ENCODE measurements around the gene RAB31. TPM values are rescaled to one million over a fixed set of nuclear protein-coding genes. Genes with fewer than 3 reads are reported as not detected.
A peak's percentile ranks its signal among the peaks of the same experiment; 100 is the strongest.

RAB31 gene
- total and polyA plus RNA-seq, 11 donors, result 3.2 to 67.7 (median 12.8) TPM

- DNase-seq, result no peak
- intact Hi-C loops (cut with DNase I), result loop anchor here in 1 of 10 donors (5.0 kb wide), 1 partner anchor 36 kb away; the partner anchor contains the start of gene VAPA
Observed at GRCh38 chr18:9876212-9876866, 168.2 kb downstream of the RAB31 start.

GRCh38 chr18:9876867-9877654 is 169.0 kb downstream of the RAB31 start:
- peak overlapping the region in 11 of 12 donors; percentile 2 to 77 (median 45) for H3K27ac ChIP-seq
- no peaks in the 10 kb centered on the region for H3K9me3 ChIP-seq
- 23 to 37% (median 31%) methylated on average over 9 of the region's 9 CpGs for WGBS, 4 donors
- no peaks in the 10 kb centered on the region for H3K27me3 ChIP-seq
- ATAC-seq (peak in 3 of 4 donors; percentile 73 to 90 (median 87)), DNase-seq (peak in 1 of 5 donors; percentile 33)
- peaks cover 0 to 13% (median 2%) of the 10 kb centered on the region in 12 donors for H3K4me1 ChIP-seq
- TF ChIP-seq, protein P1, sequence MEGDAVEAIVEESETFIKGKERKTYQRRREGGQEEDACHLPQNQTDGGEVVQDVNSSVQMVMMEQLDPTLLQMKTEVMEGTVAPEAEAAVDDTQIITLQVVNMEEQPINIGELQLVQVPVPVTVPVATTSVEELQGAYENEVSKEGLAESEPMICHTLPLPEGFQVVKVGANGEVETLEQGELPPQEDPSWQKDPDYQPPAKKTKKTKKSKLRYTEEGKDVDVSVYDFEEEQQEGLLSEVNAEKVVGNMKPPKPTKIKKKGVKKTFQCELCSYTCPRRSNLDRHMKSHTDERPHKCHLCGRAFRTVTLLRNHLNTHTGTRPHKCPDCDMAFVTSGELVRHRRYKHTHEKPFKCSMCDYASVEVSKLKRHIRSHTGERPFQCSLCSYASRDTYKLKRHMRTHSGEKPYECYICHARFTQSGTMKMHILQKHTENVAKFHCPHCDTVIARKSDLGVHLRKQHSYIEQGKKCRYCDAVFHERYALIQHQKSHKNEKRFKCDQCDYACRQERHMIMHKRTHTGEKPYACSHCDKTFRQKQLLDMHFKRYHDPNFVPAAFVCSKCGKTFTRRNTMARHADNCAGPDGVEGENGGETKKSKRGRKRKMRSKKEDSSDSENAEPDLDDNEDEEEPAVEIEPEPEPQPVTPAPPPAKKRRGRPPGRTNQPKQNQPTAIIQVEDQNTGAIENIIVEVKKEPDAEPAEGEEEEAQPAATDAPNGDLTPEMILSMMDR (IDR thresholded peaks at IDR 0.05), result no peak
- no peak for TF ChIP-seq POLR2A (IDR thresholded peaks at IDR 0.05)
- no peaks in the 10 kb centered on the region for H3K36me3 ChIP-seq
- intact Hi-C loops (cut with DNase I), result loop anchor here in 1 of 10 donors (5.0 kb wide), 1 partner anchor 35 kb away; the partner anchor contains the start of gene VAPA
- peak overlapping the region in 8 of 12 donors; percentile 1 to 43 (median 32) for H3K4me3 ChIP-seq

More at GRCh38 chr18:9876212-9876866, 168.2 kb downstream of the RAB31 start:
- 88 to 94% (median 92%) methylated on average over 2 of the region's 2 CpGs for WGBS, 4 donors
- Histone ChIP-seq H3K4me3 (peak overlapping the region in 3 of 12 donors; percentile 32 to 43 (median 42)), H3K27me3 (no peaks in the 10 kb centered on the region), H3K27ac (peak overlapping the region in 9 of 12 donors; percentile 3 to 77 (median 45)), H3K9me3 (no peaks in the 10 kb centered on the region), H3K4me1 (peaks cover 0 to 13% (median 2%) of the 10 kb centered on the region in 12 donors), H3K36me3 (no peaks in the 10 kb centered on the region)
- TF ChIP-seq, protein P1 (IDR thresholded peaks at IDR 0.05), result no peak
- TF ChIP-seq POLR2A (IDR thresholded peaks at IDR 0.05), result no peak
- ATAC-seq, result no peak

DNA sequence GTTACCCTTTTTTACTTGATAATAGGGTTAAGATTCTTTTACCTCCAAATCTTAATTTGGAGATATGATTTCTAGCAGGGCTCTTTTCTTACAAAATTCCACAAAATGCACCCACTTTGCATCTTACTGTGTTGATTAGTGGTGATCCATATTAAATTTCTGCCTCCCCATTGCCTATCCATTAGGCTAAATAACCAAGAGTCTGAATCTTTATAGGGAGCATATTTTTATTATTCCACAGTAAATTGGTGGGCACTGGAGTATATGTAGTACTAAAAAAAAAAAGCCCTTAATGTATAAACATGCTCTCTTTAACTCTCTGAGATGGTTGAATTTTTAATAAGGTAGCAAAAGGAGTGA is 169.5 kb downstream of the RAB31 start:
- H3K27ac ChIP-seq, result peak overlapping the region in 11 of 12 donors; percentile 2 to 77 (median 45)
- H3K4me3 ChIP-seq, result peak overlapping the region in 5 of 12 donors; percentile 16 to 43 (median 37)
- intact Hi-C loops (cut with DNase I), result loop anchor here in 1 of 10 donors (5.0 kb wide), 1 partner anchor 35 kb away; the partner anchor contains the start of gene VAPA

More for the DNA sequence above, 169.5 kb downstream of the RAB31 start:
- DNase-seq, result no peak
- ATAC-seq, result no peak
- peaks cover 0 to 13% (median 2%) of the 10 kb centered on the region in 12 donors for H3K4me1 ChIP-seq
- no peaks in the 10 kb centered on the region for H3K36me3 ChIP-seq
- TF ChIP-seq, protein P1 (IDR thresholded peaks at IDR 0.05), result no peak
- H3K27me3 ChIP-seq, result no peaks in the 10 kb centered on the region
- no peaks in the 10 kb centered on the region for H3K9me3 ChIP-seq
